HG03520 (cell line): ENCODE data around the gene GRB10.
A peak's percentile ranks its signal among the peaks of the same experiment; 100 is the strongest.

Experiments
- ATAC-seq: cut with Tn5 transposase; IDR thresholded peaks from one replicate; pipeline ENCODE4 v1.9.1; 2021; ENCODE audit warnings: mild to moderate bottlenecking, moderate library complexity; ENCODE audit not compliant: unreplicated experiment

Gene GRB10

GRCh38 chr7:50674896-50675835, 107.5 kb downstream of the GRB10 start:
- ATAC-seq: no peak

- ATAC-seq: no peak
These were observed 108.4 kb downstream of the GRB10 start for GRCh38 chr7:50674299-50674698.

GRCh38 chr7:50673096-50673495, 109.6 kb downstream of the GRB10 start:
- no peak for ATAC-seq

- ATAC-seq: no peak
These were observed 110.7 kb downstream of the GRB10 start for GRCh38 chr7:50672045-50672444.

GRCh38 chr7:50671386-50671785, 111.3 kb downstream of the GRB10 start:
- no peak for ATAC-seq

- no peak for ATAC-seq
These were observed 112.8 kb downstream of the GRB10 start for GRCh38 chr7:50669890-50670289.

GRCh38 chr7:50667789-50668226, 114.9 kb downstream of the GRB10 start:
- no peak for ATAC-seq

- no peak for ATAC-seq
These were observed 115.4 kb downstream of the GRB10 start for GRCh38 chr7:50667338-50667737.

GRCh38 chr7:50666124-50666496, 116.6 kb downstream of the GRB10 start:
- no peak for ATAC-seq

- ATAC-seq: no peak
These were observed 117.1 kb downstream of the GRB10 start for GRCh38 chr7:50665403-50666123.

- peak; percentile 17 for ATAC-seq
These were observed 117.8 kb downstream of the GRB10 start for GRCh38 chr7:50664937-50665336.

GRCh38 chr7:50664461-50664922, 118.2 kb downstream of the GRB10 start:
- ATAC-seq: peak; percentile 55

- no peak for ATAC-seq
These were observed 119.1 kb downstream of the GRB10 start for GRCh38 chr7:50663396-50664102.

- ATAC-seq: no peak
These were observed 119.7 kb downstream of the GRB10 start for GRCh38 chr7:50662996-50663395.

GRCh38 chr7:50662041-50662694, 120.5 kb downstream of the GRB10 start:
- ATAC-seq: no peak

- peak; percentile 50 for ATAC-seq
These were observed 121.2 kb downstream of the GRB10 start for GRCh38 chr7:50661345-50662040.

- no peak for ATAC-seq
These were observed 121.9 kb downstream of the GRB10 start for GRCh38 chr7:50660830-50661175.

GRCh38 chr7:50660040-50660829, 122.5 kb downstream of the GRB10 start:
- no peak for ATAC-seq

- no peak for ATAC-seq
These were observed 123.2 kb downstream of the GRB10 start for GRCh38 chr7:50659329-50659965.
